NCI-H2081 treated with DMSO at 0.1 percent for 48 hours (cell line): ENCODE data around the gene C22orf39.

Experiments
- DNase-seq: peaks from one replicate; lab custom pipeline; 2025; lab: John Stamatoyannopoulos, UW

Gene C22orf39

DNA sequence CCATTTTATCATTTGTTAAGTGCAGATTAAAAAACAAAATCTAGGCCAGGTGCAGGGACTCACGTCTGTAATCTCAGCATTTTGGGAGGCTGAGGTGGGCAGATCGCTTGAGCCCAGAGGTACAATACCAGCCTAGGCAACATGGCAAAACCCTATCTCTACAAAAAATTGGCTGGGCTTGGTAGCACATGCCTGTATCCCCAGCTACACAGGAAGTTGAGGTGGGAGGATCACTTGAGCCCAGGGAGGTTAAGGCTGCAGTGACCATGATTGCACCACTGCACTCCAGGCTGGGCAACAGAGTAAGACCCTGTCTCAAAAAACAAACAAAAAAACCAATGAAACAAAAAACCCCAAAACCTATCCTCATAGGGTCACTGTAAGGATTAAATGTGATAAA is 48.9 kb downstream of the C22orf39 start:
- DNase-seq, result no peak

DNA sequence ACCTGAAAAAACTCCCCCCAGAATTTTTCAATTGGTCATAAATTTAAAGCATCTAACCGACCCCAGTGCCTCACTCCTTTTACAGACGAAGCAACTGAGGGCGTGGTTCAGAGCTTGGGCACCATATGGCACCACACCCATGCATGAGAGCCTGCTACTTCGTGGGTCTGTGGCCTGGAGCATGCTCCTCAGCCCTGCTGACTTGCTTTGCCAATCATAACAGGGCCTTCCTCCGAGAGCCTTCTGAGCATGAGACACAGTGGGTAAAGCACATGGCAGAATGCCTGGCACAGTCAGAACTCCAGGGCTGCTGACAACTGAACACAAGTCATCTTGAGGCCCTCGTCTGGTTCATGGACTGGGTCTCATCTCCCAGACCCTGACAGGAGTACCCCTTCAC is 49.3 kb downstream of the C22orf39 start:
- no peak for DNase-seq

DNA sequence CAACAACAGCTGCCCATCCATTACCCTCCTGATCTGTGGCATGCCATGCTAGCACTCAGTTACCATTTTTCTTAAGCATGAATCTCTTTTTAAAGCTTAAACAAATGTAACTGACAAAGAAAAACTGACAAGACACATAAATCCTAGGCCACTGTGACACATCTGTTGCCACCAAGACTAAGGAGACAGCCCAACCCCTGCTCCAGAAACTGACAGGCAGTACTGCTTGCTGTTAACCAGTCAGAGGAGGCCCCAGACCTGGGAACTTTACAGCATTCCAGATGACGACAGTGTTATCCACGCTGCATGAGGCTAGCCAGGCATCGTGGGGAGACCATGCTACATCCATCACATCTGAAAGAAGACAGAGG is 49.8 kb downstream of the C22orf39 start:
- DNase-seq, result no peak

DNA sequence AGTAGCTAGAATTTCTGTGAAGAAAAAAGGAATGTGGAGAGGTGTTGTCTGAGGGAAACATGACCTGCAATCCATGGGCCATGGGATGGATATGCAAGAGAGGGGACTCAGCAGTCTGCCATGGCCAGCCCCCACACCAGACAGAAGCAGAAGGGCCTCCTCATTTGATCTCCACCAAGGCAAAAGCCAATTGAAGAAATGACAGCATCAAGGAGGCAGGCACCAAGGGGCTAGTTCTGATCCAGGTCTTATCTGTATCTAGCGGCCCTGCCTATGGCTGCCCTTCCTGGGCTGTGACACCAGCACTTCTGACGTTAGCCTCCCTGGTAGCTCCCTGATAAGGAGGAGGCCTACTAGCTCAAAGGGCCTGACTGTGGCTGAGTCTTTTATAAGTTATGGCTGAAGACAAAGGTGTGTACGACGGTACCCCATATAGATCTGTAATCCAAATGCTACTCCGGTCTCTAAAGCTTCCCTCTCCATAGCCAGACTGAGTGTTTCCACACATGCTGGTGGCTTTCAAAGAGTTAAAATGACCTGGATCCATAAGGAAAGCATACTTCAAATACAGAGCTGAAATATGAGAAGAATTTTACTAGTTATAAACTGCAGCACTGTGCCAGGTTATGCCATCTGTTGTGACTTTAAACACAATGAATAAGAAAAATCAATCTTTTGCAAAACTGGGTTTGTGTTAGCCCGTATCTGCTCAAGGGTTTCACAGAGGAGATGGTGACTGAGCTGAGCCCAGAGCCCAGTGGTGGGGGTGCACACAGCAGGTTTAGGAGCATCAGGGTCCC is 50.4 kb downstream of the C22orf39 start:
- no peak for DNase-seq

DNA sequence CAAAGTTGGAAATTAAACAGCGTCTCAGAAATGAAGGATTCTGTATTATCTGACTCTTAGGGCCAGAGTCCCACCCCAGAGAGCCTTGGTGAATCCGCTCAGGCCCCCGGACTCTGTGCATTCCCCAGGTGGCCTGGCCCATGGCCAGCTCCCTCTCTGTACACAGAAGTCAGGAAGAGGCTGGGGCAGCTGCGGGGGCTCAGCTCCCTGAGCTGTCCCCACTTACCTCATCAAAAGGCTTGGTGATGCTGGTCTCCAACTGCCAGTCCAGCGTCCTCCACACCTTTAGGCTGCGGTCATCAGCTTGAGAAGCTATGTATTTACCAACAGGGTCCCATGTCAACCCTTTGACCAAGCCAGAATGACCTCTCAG is 51.0 kb downstream of the C22orf39 start:
- no peak for DNase-seq

DNA sequence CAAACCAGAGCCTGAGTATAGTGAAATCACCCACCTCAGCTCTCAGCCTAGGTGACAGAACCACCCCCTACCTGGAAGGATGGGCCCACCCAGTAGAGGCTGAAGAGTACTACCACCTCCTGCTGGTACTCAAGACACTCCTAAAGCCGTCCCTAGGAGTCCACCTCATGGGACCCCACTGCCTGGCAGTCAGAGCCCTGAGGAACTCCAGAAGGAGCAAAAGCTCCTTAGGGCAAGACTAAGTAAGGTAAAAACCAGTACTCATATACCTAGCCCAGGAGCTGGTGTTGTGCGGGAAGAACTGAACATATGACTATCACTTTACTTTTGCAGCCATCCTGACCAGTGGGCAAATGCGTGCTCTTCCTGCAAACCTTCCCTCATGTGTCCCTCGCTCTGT is 52.2 kb downstream of the C22orf39 start:
- DNase-seq, result no peak

DNA sequence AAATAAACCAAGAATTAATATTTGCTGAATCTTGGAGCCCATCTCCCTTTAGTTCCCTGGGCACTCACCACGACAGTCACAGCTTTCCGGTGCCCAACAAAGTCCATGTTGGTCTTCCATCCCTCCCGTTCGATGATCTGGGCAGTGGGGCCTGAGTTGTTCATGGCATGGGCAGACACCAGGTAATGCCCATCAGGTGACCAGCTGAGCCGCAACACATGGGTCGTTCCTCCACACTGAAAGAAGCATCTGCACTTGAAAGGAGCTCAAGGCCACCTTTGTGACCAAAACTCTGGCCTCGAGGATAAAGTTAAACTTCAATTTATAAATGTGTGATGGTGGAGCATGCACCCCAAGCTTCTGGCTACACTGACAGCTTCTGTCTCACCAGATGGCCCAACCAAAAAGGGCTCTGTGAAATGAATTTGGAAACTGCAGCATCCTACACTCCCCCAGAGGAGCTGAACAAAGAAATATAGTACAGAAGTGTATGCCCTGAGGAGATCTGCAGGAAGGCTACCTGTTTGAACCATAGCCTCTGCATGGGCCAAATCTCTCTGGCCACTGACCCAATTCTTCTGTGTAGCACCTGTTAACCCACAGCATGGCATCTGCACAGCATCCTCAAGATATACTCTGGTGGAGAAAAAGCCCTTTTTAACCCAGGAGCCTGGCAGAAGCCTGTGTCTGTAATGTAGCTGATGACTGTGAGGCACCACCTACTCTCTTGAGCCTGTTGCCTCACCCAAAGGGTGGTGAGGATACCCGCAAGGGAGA is 53.0 kb downstream of the C22orf39 start:
- DNase-seq, result no peak

DNA sequence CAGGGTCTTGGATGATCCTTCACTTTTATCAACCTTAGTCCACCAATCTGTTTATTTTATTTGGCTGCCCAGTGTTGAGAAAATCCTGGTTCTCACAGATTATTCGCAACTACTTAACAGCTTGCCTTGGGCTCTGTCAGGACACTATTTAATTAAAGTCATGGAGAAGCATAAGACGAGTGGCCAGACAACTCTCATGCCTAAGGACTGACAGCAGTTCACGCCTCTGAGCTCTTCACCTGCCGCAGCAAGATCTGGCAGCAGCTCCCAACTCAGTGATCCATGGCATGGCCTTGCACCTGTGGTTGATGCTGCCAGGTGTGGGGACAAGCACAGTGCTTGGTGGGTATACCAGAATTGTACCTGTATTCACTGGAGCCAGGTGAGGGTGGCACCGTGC is 53.8 kb downstream of the C22orf39 start:
- no peak for DNase-seq
